ENCODE measurements around the gene GIMAP7. TPM values are rescaled to one million over a fixed set of nuclear protein-coding genes. Genes with fewer than 3 reads are reported as not detected.

GIMAP7 gene
- total RNA-seq, 4 donors from 2014 or later, result 4.8 to 16.5 (median 8.5) TPM

GRCh38 chr7:150502519-150502918, 12.2 kb upstream of the GIMAP7 start:
- H3K4me1 ChIP-seq, result peaks cover 0 to 7% (median 3%) of the 10 kb centered on the region in 4 donors
- no peaks in the 10 kb centered on the region for H3K9me3 ChIP-seq
- H3K27ac ChIP-seq, result peak overlapping the region; percentile 32 to 62 (median 40)
- H3K4me3 ChIP-seq, result no peak overlapping the region
- DNase-seq, result peak in 2 of 3 donors; percentile 50 to 75
- H3K27me3 ChIP-seq, result no peaks in the 10 kb centered on the region
- no peaks in the 10 kb centered on the region for H3K36me3 ChIP-seq
- TF ChIP-seq CTCF (IDR thresholded peaks at IDR 0.05) (no peak), POLR2A (IDR thresholded peaks at IDR 0.05) (no peak)

GRCh38 chr7:150503155-150503554, 11.5 kb upstream of the GIMAP7 start:
- Histone ChIP-seq H3K4me1 (peaks cover 0 to 7% (median 3%) of the 10 kb centered on the region in 4 donors), H3K27me3 (no peaks in the 10 kb centered on the region), H3K9me3 (no peaks in the 10 kb centered on the region), H3K36me3 (no peaks in the 10 kb centered on the region), H3K27ac (peak overlapping the region; percentile 32 to 62 (median 54)), H3K4me3 (no peak overlapping the region)
- DNase-seq, result no peak
- TF ChIP-seq POLR2A (IDR thresholded peaks at IDR 0.05) (no peak), CTCF (IDR thresholded peaks at IDR 0.05) (no peak)

- Histone ChIP-seq H3K4me1 (peaks cover 0 to 7% (median 3%) of the 10 kb centered on the region in 4 donors), H3K36me3 (no peaks in the 10 kb centered on the region), H3K27ac (peak overlapping the region; percentile 32 to 62 (median 54)), H3K4me3 (no peak overlapping the region), H3K27me3 (no peaks in the 10 kb centered on the region), H3K9me3 (no peaks in the 10 kb centered on the region)
- no peak for DNase-seq
- TF ChIP-seq CTCF (IDR thresholded peaks at IDR 0.05) (no peak), POLR2A (IDR thresholded peaks at IDR 0.05) (no peak)
Measured at GRCh38 chr7:150503581-150503980, 11.1 kb upstream of the GIMAP7 start.

GRCh38 chr7:150507947-150508602, 6.6 kb upstream of the GIMAP7 start:
- H3K27me3 ChIP-seq, result no peaks in the 10 kb centered on the region
- H3K36me3 ChIP-seq, result no peaks in the 10 kb centered on the region
- DNase-seq, result no peak
- H3K27ac ChIP-seq, result peak overlapping the region in 2 of 4 donors; percentile 5 to 60
- H3K4me1 ChIP-seq, result peaks cover 0 to 4% (median 1%) of the 10 kb centered on the region in 4 donors
- no peak overlapping the region for H3K4me3 ChIP-seq
- no peaks in the 10 kb centered on the region for H3K9me3 ChIP-seq
- no peak for TF ChIP-seq POLR2A (IDR thresholded peaks at IDR 0.05)
- TF ChIP-seq CTCF (IDR thresholded peaks at IDR 0.05), result no peak

- DNase-seq, result no peak
- no peaks in the 10 kb centered on the region for H3K36me3 ChIP-seq
- no peaks in the 10 kb centered on the region for H3K4me1 ChIP-seq
- H3K4me3 ChIP-seq, result no peak overlapping the region
- no peaks in the 10 kb centered on the region for H3K27me3 ChIP-seq
- TF ChIP-seq POLR2A (IDR thresholded peaks at IDR 0.05), result no peak
- TF ChIP-seq CTCF (IDR thresholded peaks at IDR 0.05), result no peak
- H3K9me3 ChIP-seq, result no peaks in the 10 kb centered on the region
- no peak overlapping the region for H3K27ac ChIP-seq
Measured at GRCh38 chr7:150511048-150511447, 3.6 kb upstream of the GIMAP7 start.
